ENCODE measurements around the gene RGS7.

- TF ChIP-seq CTCF (conservative IDR thresholded peaks at IDR 0.05 in 1 of 2, IDR thresholded peaks at IDR 0.05 in 1 of 2; ENCODE audit: extremely low read depth in 1 of 2, insufficient read depth in 1 of 2, low read depth in 1 of 2, low read length in 2 of 2), result no peak
- TF ChIP-seq EZH2 (IDR thresholded peaks at IDR 0.05; ENCODE audit: borderline replicate concordance, low read length), result no peak
Observed at GRCh38 chr1:240854367-240854766, 502.6 kb downstream of the RGS7 start.

Measured in mammary epithelial cell (primary cell).